ENCODE results near the gene STK40. TPM values are rescaled to one million over a fixed set of nuclear protein-coding genes. Genes with fewer than 3 reads are reported as not detected.

STK40 gene
- total RNA-seq, 4 donors from 2014 or later = 19.1 to 84.5 (median 44.0) TPM

DNA sequence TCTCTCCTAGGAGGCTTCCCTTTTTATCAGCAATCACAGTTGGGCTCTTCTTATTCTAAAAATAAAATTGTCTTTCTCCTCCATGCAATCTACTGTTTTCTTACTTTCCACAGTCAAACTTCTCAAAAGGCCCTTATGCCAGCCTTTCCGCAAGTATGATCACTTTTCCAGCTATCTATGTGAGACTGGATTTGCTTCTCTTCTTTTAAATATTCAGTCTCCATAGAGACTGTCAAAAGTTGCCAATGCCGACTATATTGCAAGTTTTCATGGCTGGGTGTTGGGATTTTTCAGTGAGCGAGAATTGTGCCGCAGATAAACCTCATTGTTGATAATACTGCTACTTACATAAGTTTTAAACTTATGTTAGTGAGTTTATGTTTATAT lies 16.8 kb upstream of the STK40 start:
- intact Hi-C loops (cut with DNase I; ENCODE audit: low total_unique reads) = no loop called here
- no peaks in the 10 kb centered on the region for H3K27me3 ChIP-seq
- no peak overlapping the region for H3K4me3 ChIP-seq
- H3K27ac ChIP-seq = no peak overlapping the region
- no peaks in the 10 kb centered on the region for H3K36me3 ChIP-seq
- DNase-seq = no peak
- H3K4me1 ChIP-seq = no peaks in the 10 kb centered on the region
- H3K9me3 ChIP-seq = no peaks in the 10 kb centered on the region
- no peak for TF ChIP-seq POLR2A (IDR thresholded peaks at IDR 0.05)
- TF ChIP-seq, protein P1, sequence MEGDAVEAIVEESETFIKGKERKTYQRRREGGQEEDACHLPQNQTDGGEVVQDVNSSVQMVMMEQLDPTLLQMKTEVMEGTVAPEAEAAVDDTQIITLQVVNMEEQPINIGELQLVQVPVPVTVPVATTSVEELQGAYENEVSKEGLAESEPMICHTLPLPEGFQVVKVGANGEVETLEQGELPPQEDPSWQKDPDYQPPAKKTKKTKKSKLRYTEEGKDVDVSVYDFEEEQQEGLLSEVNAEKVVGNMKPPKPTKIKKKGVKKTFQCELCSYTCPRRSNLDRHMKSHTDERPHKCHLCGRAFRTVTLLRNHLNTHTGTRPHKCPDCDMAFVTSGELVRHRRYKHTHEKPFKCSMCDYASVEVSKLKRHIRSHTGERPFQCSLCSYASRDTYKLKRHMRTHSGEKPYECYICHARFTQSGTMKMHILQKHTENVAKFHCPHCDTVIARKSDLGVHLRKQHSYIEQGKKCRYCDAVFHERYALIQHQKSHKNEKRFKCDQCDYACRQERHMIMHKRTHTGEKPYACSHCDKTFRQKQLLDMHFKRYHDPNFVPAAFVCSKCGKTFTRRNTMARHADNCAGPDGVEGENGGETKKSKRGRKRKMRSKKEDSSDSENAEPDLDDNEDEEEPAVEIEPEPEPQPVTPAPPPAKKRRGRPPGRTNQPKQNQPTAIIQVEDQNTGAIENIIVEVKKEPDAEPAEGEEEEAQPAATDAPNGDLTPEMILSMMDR (IDR thresholded peaks at IDR 0.05) = no peak

DNA sequence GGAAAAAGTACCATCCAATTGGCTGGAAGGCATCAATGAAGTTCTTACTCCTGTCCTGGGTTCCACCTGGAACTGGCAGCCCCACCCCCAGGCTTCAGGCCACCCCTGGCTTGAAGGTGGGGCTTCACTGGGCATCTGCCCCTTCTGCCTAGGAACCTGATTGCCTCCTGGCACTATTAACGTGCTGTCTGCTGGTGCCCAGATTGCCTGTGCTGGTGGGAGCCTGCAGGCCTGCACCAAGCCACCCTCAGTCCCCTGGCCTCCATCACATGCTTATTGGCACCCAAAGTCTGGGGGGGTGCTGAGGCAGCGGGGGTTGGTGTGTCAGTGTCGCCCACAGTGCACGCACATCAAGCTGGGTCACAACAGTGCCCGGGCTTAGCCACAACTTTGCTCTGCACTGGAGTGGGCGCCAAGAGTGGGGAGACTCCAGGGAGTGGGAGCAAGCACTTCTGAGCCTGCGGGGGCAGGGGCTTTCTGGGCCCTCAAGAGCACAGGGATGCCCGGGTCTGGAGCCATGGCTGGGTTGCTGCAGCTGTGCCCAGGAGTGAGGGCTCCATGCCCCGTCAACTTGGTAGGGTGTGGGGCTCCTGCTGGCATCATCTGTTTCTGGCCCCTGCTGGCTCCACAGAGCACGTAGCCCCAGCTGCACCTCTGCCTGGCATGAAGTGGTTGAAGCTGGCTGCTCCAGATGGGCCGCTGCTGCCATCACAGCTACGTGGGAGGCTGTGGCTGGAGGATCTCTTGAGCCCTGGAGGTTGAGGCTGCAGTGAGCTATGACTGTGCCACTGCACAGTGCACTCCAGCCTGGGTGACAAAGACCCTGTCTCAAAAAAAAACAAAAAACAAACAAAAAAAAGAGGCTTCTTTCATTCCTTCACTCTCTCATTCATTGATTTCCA lies 16.1 kb upstream of the STK40 start:
- no peak for TF ChIP-seq POLR2A (IDR thresholded peaks at IDR 0.05)
- TF ChIP-seq, protein P1 (IDR thresholded peaks at IDR 0.05) = no peak
- Histone ChIP-seq H3K27ac (peak overlapping the region in 1 of 2 donors; percentile 27), H3K9me3 (no peaks in the 10 kb centered on the region), H3K4me3 (peak overlapping the region in 1 of 2 donors; percentile 6), H3K27me3 (no peaks in the 10 kb centered on the region), H3K36me3 (no peaks in the 10 kb centered on the region), H3K4me1 (no peaks in the 10 kb centered on the region)
- intact Hi-C loops (cut with DNase I; ENCODE audit: low total_unique reads) = no loop called here
- DNase-seq = no peak

DNA sequence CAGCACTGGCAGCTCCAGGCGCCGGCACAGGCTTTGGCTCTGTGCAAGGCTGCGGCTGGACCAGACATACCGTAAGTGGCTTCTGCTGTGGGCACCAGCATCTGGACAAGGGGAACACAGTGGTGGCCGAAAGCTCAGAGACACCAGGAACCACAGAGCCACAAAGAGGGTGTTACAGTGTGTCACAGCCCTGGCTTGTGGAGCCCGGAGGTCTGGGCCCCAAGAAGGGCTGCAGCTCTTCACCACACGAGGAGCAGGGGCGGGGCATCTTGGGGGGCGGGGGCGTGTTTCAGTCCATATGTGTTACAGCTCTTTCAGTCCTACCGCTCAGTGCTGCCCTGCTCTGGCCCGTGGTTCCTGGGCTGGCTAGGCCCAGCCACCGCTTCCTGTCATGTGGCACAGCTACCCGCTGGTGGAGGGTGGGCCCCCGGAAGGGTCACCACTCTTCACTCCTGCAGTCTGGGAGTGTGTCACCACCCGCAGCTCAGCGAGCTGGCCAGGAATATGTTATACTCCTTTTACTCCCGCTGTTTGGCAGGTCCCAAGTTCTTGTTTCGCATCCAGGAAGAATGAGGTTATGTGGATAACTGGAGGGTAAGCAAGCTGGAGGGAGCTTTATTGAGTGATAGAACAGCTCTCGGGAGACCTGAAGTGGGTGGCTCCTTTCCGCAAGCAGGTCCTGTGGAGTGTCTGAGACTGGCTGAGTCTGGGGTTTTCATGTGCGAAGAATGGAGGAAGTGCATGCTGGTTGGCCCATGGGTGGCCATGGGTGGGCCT lies 15.3 kb upstream of the STK40 start:
- Histone ChIP-seq H3K4me1 (peaks cover 0 to 4% of the 10 kb centered on the region in 2 donors), H3K27ac (peak overlapping the region in 1 of 2 donors; percentile 27), H3K27me3 (no peaks in the 10 kb centered on the region), H3K4me3 (peak overlapping the region in 1 of 2 donors; percentile 6), H3K9me3 (no peaks in the 10 kb centered on the region), H3K36me3 (no peaks in the 10 kb centered on the region)
- TF ChIP-seq, protein P1 (IDR thresholded peaks at IDR 0.05) = no peak
- no peak for TF ChIP-seq POLR2A (IDR thresholded peaks at IDR 0.05)
- DNase-seq = peak; percentile 58 to 73
- intact Hi-C loops (cut with DNase I; ENCODE audit: low total_unique reads) = no loop called here

DNA sequence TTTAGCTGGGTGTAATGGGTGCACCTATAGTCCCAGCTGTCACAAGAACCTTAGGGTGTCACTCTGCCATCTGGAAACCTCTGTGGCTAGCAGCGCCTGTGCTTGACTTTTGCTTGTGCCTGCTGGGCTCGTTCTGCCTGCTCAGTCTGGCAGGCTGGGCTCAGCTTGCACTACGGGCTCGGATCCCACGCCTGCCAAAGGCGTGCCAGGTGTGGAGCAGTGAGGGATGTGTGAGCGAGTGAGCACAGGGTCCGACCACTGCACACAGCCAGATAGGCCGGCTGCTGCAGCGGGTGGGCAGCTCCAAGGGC lies 14.7 kb upstream of the STK40 start:
- DNase-seq = no peak
- Histone ChIP-seq H3K36me3 (no peaks in the 10 kb centered on the region), H3K27ac (peak overlapping the region in 1 of 2 donors; percentile 18), H3K4me3 (no peak overlapping the region), H3K9me3 (no peaks in the 10 kb centered on the region), H3K4me1 (peaks cover 0 to 4% of the 10 kb centered on the region in 2 donors), H3K27me3 (no peaks in the 10 kb centered on the region)
- TF ChIP-seq, protein P1 (IDR thresholded peaks at IDR 0.05) = no peak
- TF ChIP-seq POLR2A (IDR thresholded peaks at IDR 0.05) = no peak
- intact Hi-C loops (cut with DNase I; ENCODE audit: low total_unique reads) = no loop called here

Data from uterus (tissue), 4 donors.